K562 (cell line): ENCODE results near the gene HSPB1. TPM values are rescaled to one million over a fixed set of nuclear protein-coding genes. Genes with fewer than 3 reads are reported as not detected.

ENCODE experiments used
- BRCA1 ChIP-seq, 2 experiments: fragments of 450-650 bp in 1 of 2; sonication (generic) in 1 of 2; formaldehyde crosslinking in 1 of 2; IDR thresholded peaks; 2 replicates each; pipeline versions ENCODE4 v1.5.0 to v1.6.1; 2017 to 2020; ENCODE audit warnings: mild to moderate bottlenecking in 1 of 2, missing genetic modification reagents in 1 of 2
- CTBP1 ChIP-seq: fragments of 450-650 bp; IDR thresholded peaks from 2 replicates; pipeline ENCODE4 v1.6.1; 2016; ENCODE audit warnings: borderline replicate concordance
- HDAC8 ChIP-seq: fragments of 450-650 bp; IDR thresholded peaks from 2 replicates; pipeline ENCODE4 v1.6.1; 2016; ENCODE audit warnings: mild to moderate bottlenecking, missing genetic modification characterization, moderate library complexity, missing compliant biosample characterization
- KAT8 ChIP-seq: fragments of 450-650 bp; IDR thresholded peaks from 2 replicates; pipeline ENCODE4 v1.6.1; 2016; ENCODE audit warnings: low read depth, mild to moderate bottlenecking
- NFIC ChIP-seq: fragments of 450-650 bp; IDR thresholded peaks from 2 replicates; pipeline ENCODE4 v1.6.1; 2017; ENCODE audit warnings: mild to moderate bottlenecking, inconsistent platforms
- NFYB ChIP-seq: IDR thresholded peaks from 2 replicates; pipeline ENCODE4 v1.6.1; 2011; ENCODE audit warnings: mild to moderate bottlenecking, moderate library complexity; ENCODE audit not compliant: insufficient read length; ENCODE audit errors: extremely low read depth
- POLR2A ChIP-seq: fragments of 450-650 bp; conservative IDR thresholded peaks from 2 replicates; pipeline ENCODE4 v1.6.1; 2016
- SIX5 ChIP-seq, 2 experiments: IDR thresholded peaks; 2 replicates each; pipeline ENCODE4 v1.6.1; 2011; ENCODE audit warnings: low read length in 2 of 2, borderline replicate concordance in 1 of 2, low read depth in 1 of 2, mild to moderate bottlenecking in 1 of 2, moderate library complexity in 1 of 2; ENCODE audit not compliant: insufficient read depth in 1 of 2
- TAF7 ChIP-seq: fragments of 450-650 bp; IDR thresholded peaks from 2 replicates; pipeline ENCODE4 v1.6.1; 2016; ENCODE audit warnings: missing genetic modification characterization, missing compliant biosample characterization
- YY1 ChIP-seq, 3 experiments: IDR thresholded peaks; 2 replicates each; pipeline ENCODE4 v1.6.1; 2011; ENCODE audit warnings: low read length in 2 of 3, mild to moderate bottlenecking in 2 of 3, moderate library complexity in 2 of 3, borderline replicate concordance in 1 of 3, control low read depth in 1 of 3, low read depth in 1 of 3; ENCODE audit not compliant: insufficient read depth in 3 of 3, insufficient replicate concordance in 2 of 3, control insufficient read depth in 1 of 3, insufficient read length in 1 of 3; ENCODE audit errors: extremely low read depth in 1 of 3
- ZNF644 ChIP-seq: fragments of 200-800 bp; sonication (Bioruptor generic); IDR thresholded peaks from 2 replicates; pipeline ENCODE4 v1.6.1; 2016; ENCODE audit warnings: low read depth, missing genetic modification characterization, missing compliant biosample characterization
- polyA plus RNA-seq, 8 experiments: library from polyadenylated mRNA; depleted of rRNA in 4 of 8; stranded (reverse) in 5 of 8; unstranded in 3 of 8; fragments of >200 nt; fragmentation: Nextera tagmentation in 2 of 8; fragmentation: Illumina TruSeq in 1 of 8; extraction: Ambion mirVana in 2 of 8; extraction: Trizol in 1 of 8; gene quantifications; 2 replicates each; pipeline versions ENCODE4 v1.2.1 to v1.2.3, GENCODE V29; 2011 to 2014; ENCODE audit warnings: inconsistent platforms in 1 of 8, missing spikeins in 1 of 8
- total RNA-seq, 7 experiments: library from RNA; depleted of rRNA in 6 of 7; stranded (reverse); fragments of >200 nt in 6 of 7; fragmentation: Illumina TruSeq in 2 of 7; extraction: Trizol in 2 of 7; gene quantifications; 2 replicates each; pipeline versions ENCODE4 v1.2.1 to v1.2.3, GENCODE V29; 2011 to 2021; ENCODE audit warnings: low replicate concordance in 1 of 7
- TF ChIP-seq, protein P1 (sequence below): fragments of 250-450 bp; sonication (Bioruptor Pico); IDR thresholded peaks from 2 replicates; pipeline ENCODE4 v1.5.0; 2020; ENCODE audit warnings: mild to moderate bottlenecking
- TF ChIP-seq, protein P2 (sequence below): sonication (generic); formaldehyde crosslinking; IDR thresholded peaks from 2 replicates; pipeline ENCODE4 v1.8.0; 2023; ENCODE audit warnings: mild to moderate bottlenecking, missing genetic modification reagents
- TF ChIP-seq, protein P3 (sequence below): fragments of 200-600 bp; sonication (generic); IDR thresholded peaks from one replicate; pipeline ENCODE4 v1.6.1; 2012; ENCODE audit warnings: mild to moderate bottlenecking, low read depth, low read length, inconsistent platforms

The HSPB1 gene
- total and polyA plus RNA-seq, 9 of the 15 experiments (the other 6 are each of a cell fraction or from before 2014, with no cell fraction given) = 27.1 to 522 (median 138) TPM

DNA sequence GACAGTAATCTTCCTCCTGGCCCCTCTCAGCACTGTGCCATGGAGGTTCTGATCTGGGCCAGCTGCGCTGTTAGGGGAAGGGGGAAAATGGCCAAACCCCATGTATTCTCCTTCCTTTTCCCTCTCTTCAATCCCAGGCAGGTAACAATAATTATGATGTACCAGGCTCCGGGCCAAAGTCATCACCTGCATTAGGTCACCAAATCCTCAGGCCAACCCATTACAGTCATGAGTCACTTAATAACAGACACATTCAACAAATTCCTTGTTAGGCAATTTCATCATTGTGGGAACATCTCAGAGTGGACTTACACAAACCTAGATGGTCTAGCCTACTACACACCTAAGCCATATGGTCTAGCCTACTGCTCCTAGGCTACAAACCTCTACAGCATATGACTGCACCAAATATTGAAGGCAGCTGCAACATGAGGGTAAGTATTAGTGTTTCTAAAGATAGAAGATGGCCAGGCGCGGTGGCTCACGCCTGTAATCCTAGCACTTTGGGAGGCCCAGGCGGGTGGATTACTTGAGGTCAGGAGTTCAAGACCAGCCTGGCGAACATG is 2.2 kb upstream of the HSPB1 start (continued):
- TF ChIP-seq SIX5 (IDR thresholded peaks at IDR 0.05; ENCODE audit: borderline replicate concordance in 1 of 2, insufficient read depth in 1 of 2, low read depth in 1 of 2, low read length in 2 of 2) = no peak
- TF ChIP-seq YY1 (IDR thresholded peaks at IDR 0.05; ENCODE audit: borderline replicate concordance in 1 of 3, control insufficient read depth in 1 of 3, extremely low read depth in 1 of 3, insufficient read depth in 3 of 3, insufficient read length in 1 of 3, insufficient replicate concordance in 2 of 3, low read depth in 1 of 3, low read length in 2 of 3) = no peak
- no peak for TF ChIP-seq BRCA1 (IDR thresholded peaks at IDR 0.05)
- no peak for TF ChIP-seq BRCA1 (CRISPR knock-in tag; IDR thresholded peaks at IDR 0.05)
- TF ChIP-seq, protein P1, sequence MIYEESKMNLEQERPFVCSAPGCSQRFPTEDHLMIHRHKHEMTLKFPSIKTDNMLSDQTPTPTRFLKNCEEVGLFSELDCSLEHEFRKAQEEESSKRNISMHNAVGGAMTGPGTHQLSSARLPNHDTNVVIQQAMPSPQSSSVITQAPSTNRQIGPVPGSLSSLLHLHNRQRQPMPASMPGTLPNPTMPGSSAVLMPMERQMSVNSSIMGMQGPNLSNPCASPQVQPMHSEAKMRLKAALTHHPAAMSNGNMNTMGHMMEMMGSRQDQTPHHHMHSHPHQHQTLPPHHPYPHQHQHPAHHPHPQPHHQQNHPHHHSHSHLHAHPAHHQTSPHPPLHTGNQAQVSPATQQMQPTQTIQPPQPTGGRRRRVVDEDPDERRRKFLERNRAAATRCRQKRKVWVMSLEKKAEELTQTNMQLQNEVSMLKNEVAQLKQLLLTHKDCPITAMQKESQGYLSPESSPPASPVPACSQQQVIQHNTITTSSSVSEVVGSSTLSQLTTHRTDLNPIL = no peak
- TF ChIP-seq NFIC = no peak
- TF ChIP-seq NFYB = no peak
- TF ChIP-seq CTBP1 = no peak
- no peak for TF ChIP-seq POLR2A
- TF ChIP-seq ZNF644 = no peak
- no peak for TF ChIP-seq KAT8
- TF ChIP-seq, protein P2, sequence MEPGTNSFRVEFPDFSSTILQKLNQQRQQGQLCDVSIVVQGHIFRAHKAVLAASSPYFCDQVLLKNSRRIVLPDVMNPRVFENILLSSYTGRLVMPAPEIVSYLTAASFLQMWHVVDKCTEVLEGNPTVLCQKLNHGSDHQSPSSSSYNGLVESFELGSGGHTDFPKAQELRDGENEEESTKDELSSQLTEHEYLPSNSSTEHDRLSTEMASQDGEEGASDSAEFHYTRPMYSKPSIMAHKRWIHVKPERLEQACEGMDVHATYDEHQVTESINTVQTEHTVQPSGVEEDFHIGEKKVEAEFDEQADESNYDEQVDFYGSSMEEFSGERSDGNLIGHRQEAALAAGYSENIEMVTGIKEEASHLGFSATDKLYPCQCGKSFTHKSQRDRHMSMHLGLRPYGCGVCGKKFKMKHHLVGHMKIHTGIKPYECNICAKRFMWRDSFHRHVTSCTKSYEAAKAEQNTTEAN = no peak
- TF ChIP-seq HDAC8 (tag) = no peak
- TF ChIP-seq, protein P3, sequence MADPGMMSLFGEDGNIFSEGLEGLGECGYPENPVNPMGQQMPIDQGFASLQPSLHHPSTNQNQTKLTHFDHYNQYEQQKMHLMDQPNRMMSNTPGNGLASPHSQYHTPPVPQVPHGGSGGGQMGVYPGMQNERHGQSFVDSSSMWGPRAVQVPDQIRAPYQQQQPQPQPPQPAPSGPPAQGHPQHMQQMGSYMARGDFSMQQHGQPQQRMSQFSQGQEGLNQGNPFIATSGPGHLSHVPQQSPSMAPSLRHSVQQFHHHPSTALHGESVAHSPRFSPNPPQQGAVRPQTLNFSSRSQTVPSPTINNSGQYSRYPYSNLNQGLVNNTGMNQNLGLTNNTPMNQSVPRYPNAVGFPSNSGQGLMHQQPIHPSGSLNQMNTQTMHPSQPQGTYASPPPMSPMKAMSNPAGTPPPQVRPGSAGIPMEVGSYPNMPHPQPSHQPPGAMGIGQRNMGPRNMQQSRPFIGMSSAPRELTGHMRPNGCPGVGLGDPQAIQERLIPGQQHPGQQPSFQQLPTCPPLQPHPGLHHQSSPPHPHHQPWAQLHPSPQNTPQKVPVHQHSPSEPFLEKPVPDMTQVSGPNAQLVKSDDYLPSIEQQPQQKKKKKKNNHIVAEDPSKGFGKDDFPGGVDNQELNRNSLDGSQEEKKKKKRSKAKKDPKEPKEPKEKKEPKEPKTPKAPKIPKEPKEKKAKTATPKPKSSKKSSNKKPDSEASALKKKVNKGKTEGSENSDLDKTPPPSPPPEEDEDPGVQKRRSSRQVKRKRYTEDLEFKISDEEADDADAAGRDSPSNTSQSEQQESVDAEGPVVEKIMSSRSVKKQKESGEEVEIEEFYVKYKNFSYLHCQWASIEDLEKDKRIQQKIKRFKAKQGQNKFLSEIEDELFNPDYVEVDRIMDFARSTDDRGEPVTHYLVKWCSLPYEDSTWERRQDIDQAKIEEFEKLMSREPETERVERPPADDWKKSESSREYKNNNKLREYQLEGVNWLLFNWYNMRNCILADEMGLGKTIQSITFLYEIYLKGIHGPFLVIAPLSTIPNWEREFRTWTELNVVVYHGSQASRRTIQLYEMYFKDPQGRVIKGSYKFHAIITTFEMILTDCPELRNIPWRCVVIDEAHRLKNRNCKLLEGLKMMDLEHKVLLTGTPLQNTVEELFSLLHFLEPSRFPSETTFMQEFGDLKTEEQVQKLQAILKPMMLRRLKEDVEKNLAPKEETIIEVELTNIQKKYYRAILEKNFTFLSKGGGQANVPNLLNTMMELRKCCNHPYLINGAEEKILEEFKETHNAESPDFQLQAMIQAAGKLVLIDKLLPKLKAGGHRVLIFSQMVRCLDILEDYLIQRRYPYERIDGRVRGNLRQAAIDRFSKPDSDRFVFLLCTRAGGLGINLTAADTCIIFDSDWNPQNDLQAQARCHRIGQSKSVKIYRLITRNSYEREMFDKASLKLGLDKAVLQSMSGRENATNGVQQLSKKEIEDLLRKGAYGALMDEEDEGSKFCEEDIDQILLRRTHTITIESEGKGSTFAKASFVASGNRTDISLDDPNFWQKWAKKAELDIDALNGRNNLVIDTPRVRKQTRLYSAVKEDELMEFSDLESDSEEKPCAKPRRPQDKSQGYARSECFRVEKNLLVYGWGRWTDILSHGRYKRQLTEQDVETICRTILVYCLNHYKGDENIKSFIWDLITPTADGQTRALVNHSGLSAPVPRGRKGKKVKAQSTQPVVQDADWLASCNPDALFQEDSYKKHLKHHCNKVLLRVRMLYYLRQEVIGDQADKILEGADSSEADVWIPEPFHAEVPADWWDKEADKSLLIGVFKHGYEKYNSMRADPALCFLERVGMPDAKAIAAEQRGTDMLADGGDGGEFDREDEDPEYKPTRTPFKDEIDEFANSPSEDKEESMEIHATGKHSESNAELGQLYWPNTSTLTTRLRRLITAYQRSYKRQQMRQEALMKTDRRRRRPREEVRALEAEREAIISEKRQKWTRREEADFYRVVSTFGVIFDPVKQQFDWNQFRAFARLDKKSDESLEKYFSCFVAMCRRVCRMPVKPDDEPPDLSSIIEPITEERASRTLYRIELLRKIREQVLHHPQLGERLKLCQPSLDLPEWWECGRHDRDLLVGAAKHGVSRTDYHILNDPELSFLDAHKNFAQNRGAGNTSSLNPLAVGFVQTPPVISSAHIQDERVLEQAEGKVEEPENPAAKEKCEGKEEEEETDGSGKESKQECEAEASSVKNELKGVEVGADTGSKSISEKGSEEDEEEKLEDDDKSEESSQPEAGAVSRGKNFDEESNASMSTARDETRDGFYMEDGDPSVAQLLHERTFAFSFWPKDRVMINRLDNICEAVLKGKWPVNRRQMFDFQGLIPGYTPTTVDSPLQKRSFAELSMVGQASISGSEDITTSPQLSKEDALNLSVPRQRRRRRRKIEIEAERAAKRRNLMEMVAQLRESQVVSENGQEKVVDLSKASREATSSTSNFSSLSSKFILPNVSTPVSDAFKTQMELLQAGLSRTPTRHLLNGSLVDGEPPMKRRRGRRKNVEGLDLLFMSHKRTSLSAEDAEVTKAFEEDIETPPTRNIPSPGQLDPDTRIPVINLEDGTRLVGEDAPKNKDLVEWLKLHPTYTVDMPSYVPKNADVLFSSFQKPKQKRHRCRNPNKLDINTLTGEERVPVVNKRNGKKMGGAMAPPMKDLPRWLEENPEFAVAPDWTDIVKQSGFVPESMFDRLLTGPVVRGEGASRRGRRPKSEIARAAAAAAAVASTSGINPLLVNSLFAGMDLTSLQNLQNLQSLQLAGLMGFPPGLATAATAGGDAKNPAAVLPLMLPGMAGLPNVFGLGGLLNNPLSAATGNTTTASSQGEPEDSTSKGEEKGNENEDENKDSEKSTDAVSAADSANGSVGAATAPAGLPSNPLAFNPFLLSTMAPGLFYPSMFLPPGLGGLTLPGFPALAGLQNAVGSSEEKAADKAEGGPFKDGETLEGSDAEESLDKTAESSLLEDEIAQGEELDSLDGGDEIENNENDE = no peak
- TF ChIP-seq TAF7 (tag) = no peak
